Calu3 (cell line): ENCODE data around the gene GRB10. TPM values are rescaled to one million over a fixed set of nuclear protein-coding genes. Genes with fewer than 3 reads are reported as not detected.

Experiments
- BruUV-seq: library from RNA; stranded (reverse); fragments of 400-500 nt; replicated peaks from 2 replicates; lab custom pipeline; 2021; lab: Mats Ljungman, UMichigan
- CTCF ChIA-PET: fragments of 300-600 bp; sonication (Branson Sonifier 250); formaldehyde crosslinking; loops from one replicate; lab custom pipeline; 2022; ENCODE audit warnings: antibody characterized with exemption; lab: Charles Lee
- DNase-seq: peaks from one replicate; pipeline ENCODE4 v3.0.0; 2022
- H3K27ac Mint-ChIP-seq: one replicate; pipeline ENCODE4 v1.8.0; 2022; ENCODE audit warnings: mixed read lengths; ENCODE audit not compliant: unreplicated experiment
- H3K27me3 Mint-ChIP-seq: one replicate; pipeline ENCODE4 v1.8.0; 2022; ENCODE audit warnings: mixed read lengths; ENCODE audit not compliant: unreplicated experiment
- H3K36me3 Mint-ChIP-seq: one replicate; pipeline ENCODE4 v1.8.0; 2022; ENCODE audit warnings: mild to moderate bottlenecking, moderate library complexity, mixed read lengths; ENCODE audit not compliant: insufficient read depth, unreplicated experiment
- H3K4me1 Mint-ChIP-seq: one replicate; pipeline ENCODE4 v1.8.0; 2022; ENCODE audit warnings: mild to moderate bottlenecking, low read depth, mixed read lengths; ENCODE audit not compliant: unreplicated experiment
- H3K4me3 Mint-ChIP-seq: one replicate; pipeline ENCODE4 v1.8.0; 2022; ENCODE audit warnings: mild to moderate bottlenecking, low read depth, moderate library complexity, mixed read lengths; ENCODE audit not compliant: unreplicated experiment
- H3K9me3 Mint-ChIP-seq: one replicate; pipeline ENCODE4 v1.8.0; 2022; ENCODE audit warnings: low read depth, mixed read lengths; ENCODE audit not compliant: unreplicated experiment
- intact Hi-C: fragments of 100-400 bp; cut with micrococcal nuclease; formaldehyde crosslinking; loops from one replicate; pipeline ENCODE4 v1.10.0; 2022; ENCODE audit not compliant: unreplicated experiment
- total RNA-seq: library from RNA; stranded (reverse); gene quantifications from 2 replicates; pipeline ENCODE4 v1.2.3, GENCODE V29; 2022
- TF ChIP-seq, protein P1 (sequence below): fragments of 200-600 bp; IDR thresholded peaks from one replicate; pipeline ENCODE4 v1.8.0; 2022; ENCODE audit warnings: antibody characterized with exemption; ENCODE audit not compliant: unreplicated experiment

GRB10 gene
- total RNA-seq, 1 experiment from 2014 or later: 90.6 TPM

DNA sequence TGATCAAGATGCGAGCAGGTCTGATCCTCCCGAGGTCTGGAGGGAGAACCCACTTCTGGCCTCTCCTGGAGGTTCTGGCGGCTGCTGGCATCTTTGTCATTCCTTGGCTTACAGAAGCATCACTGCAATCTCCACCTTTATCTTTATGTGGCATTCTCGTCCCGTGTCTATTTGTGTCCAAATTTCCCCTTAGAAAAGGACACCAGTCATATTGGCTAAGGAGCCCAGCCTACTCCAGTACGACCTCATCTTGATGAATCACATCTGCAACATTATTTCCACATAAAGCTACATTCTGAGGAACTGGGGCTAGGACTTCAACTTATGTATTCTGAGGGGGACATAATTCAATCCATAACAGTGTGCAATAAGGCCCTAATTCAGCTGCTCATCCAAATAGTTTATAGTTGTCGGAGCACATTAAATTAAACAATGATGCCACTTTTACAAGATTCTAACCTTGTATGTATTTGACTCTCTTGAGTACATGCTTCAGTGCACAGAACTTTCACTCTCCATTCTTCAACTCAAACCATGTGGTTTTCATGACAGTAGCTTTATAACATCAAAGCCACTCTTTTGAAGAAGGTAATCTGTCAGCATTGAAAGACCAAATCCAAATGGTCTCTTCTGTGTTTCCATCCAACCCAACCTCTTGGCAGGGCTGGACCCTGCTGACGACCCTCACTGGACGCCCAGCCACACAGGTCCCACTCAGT is 131.3 kb downstream of the GRB10 start:
- CTCF ChIA-PET: no interaction called here
- no peak overlapping the region for H3K4me3 Mint-ChIP-seq
- H3K27me3 Mint-ChIP-seq: no peaks in the 10 kb centered on the region
- no peaks in the 10 kb centered on the region for H3K9me3 Mint-ChIP-seq
- peaks cover 8% of the 10 kb centered on the region for H3K4me1 Mint-ChIP-seq
- H3K27ac Mint-ChIP-seq: no peak overlapping the region
- peaks cover 21% of the 10 kb centered on the region for H3K36me3 Mint-ChIP-seq
- TF ChIP-seq, protein P1, sequence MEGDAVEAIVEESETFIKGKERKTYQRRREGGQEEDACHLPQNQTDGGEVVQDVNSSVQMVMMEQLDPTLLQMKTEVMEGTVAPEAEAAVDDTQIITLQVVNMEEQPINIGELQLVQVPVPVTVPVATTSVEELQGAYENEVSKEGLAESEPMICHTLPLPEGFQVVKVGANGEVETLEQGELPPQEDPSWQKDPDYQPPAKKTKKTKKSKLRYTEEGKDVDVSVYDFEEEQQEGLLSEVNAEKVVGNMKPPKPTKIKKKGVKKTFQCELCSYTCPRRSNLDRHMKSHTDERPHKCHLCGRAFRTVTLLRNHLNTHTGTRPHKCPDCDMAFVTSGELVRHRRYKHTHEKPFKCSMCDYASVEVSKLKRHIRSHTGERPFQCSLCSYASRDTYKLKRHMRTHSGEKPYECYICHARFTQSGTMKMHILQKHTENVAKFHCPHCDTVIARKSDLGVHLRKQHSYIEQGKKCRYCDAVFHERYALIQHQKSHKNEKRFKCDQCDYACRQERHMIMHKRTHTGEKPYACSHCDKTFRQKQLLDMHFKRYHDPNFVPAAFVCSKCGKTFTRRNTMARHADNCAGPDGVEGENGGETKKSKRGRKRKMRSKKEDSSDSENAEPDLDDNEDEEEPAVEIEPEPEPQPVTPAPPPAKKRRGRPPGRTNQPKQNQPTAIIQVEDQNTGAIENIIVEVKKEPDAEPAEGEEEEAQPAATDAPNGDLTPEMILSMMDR: no peak
- intact Hi-C loops: no loop called here
- DNase-seq: no peak
- BruUV-seq: no TSS peak

DNA sequence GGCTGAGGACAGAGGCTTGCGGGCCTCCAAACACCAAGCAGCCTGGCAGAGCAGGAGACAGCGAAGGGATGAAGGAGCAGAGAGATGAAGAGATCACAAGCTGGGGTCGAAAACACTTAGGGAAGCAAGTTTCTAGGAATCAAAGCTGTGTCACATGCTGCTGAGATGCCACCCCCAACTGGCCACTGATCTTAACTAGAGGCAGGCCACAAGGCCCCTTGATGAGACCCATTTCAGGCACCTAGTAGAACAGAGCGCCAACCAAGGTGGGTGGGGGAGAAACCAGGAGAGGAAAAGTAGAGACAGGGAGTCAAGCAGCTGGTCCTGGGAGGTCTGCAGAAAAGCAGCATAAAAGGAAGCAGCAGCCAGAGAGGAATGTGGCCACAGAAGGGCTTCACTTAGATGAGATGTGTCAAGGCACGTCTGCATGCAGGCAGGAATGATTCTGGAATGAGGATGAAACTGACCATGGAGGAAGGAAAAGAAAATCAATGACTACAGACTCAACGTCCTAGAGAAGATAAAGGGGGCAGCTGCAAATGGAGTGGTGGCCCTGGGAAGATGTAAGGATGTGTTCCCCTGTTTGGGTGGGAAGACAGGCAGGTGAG is 132.5 kb downstream of the GRB10 start:
- H3K27ac Mint-ChIP-seq: no peak overlapping the region
- no TSS peak for BruUV-seq
- DNase-seq: no peak

DNA sequence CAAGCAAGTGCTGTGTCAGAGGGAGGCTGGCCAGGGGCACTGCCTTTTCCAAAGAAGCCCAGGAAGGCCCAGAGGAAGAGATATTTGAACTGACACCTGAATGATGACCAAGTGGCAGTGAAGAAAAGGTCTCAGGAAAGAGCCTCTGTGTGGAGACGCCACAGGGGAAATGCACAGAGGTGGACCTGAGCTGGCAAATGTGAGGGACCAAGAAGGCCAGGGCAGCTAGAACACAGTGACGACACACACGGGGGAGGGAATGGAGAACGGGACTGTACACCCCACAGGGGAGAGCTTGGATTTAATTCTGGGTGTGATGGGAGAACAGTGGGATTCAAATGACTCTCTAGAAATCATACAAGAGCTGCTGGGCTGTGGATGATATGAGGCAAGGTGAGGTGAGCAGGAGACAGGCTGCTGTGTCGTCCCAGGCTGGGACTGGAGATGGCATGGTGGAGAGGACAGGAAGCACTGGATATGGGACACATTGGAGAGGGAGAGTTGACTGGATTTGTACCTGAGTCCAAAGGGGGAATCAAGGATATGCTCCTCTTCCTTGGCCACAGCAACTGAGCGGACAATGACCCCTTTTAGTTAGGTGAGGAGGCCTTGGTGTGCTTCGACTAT is 133.3 kb downstream of the GRB10 start:
- BruUV-seq: no TSS peak
- peak overlapping the region; percentile 17 for H3K27ac Mint-ChIP-seq
- H3K27me3 Mint-ChIP-seq: no peaks in the 10 kb centered on the region
- H3K4me1 Mint-ChIP-seq: peaks cover 8% of the 10 kb centered on the region
- CTCF ChIA-PET: no interaction called here
- intact Hi-C loops: no loop called here
- H3K36me3 Mint-ChIP-seq: peaks cover 14% of the 10 kb centered on the region
- no peak for DNase-seq
- H3K9me3 Mint-ChIP-seq: no peaks in the 10 kb centered on the region
- TF ChIP-seq, protein P1: no peak
- H3K4me3 Mint-ChIP-seq: no peak overlapping the region

More for the DNA sequence above, 132.5 kb downstream of the GRB10 start:
- peaks cover 21% of the 10 kb centered on the region for H3K36me3 Mint-ChIP-seq
- TF ChIP-seq, protein P1: no peak
- H3K27me3 Mint-ChIP-seq: no peaks in the 10 kb centered on the region
- no peaks in the 10 kb centered on the region for H3K9me3 Mint-ChIP-seq
- CTCF ChIA-PET: no interaction called here
- H3K4me3 Mint-ChIP-seq: no peak overlapping the region
- intact Hi-C loops: no loop called here
- peaks cover 8% of the 10 kb centered on the region for H3K4me1 Mint-ChIP-seq

DNA sequence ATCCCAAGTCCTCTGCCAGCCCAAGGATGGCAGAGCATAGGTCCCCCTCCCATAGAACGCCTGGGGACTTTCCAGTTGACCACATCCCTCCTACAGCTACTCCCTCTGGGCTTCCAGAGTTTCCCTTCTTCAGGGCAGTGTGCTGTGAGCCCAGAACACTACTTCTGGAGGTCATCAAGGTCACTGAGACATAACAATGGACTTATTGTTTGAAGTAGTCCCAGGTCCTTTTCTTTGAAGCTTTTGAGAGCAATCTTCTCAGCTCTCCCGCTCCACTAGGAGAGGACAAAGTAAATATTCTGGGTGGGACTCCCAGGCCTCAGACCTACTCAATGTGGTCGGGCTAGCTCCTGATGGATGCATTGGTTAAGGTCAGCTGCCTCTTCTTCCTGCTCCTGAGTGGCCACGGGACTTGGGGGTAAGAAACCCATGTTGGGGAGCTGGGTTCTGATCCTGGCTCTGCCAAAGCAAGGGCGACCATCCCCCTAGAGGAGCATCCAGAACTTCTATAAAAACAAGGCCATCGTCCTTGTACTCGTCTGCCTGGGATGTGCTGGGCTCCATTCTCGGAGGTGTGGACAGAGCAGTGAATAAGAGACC is 134.0 kb downstream of the GRB10 start:
- peak overlapping the region; percentile 17 for H3K27ac Mint-ChIP-seq
- no peaks in the 10 kb centered on the region for H3K9me3 Mint-ChIP-seq
- intact Hi-C loops: no loop called here
- TF ChIP-seq, protein P1: no peak
- BruUV-seq: no TSS peak
- CTCF ChIA-PET: no interaction called here
- DNase-seq: no peak
- no peaks in the 10 kb centered on the region for H3K27me3 Mint-ChIP-seq
- peaks cover 14% of the 10 kb centered on the region for H3K36me3 Mint-ChIP-seq
- H3K4me3 Mint-ChIP-seq: no peak overlapping the region
- H3K4me1 Mint-ChIP-seq: peaks cover 8% of the 10 kb centered on the region
